Frontal cortex (tissue), 4 donors: Measurements from ENCODE around the gene FOXN3. TPM values are rescaled to one million over a fixed set of nuclear protein-coding genes. Genes with fewer than 3 reads are reported as not detected.

Experiments
- DNase-seq, 2 donors: peaks; one replicate each; pipeline ENCODE4 v3.0.0; 2012; ENCODE audit warnings: low spot score in 2 of 2
- FAIRE-seq: peaks from 2 replicates; lab custom pipeline; 2012; peaks lifted over from hg19 to GRCh38; lab: Jason Lieb, UNC
- total RNA-seq: library from RNA; depleted of rRNA; stranded (reverse); fragments of >200 nt; gene quantifications from one replicate; pipeline ENCODE4 v1.2.3, GENCODE V29; 2014
- donor health status: control.
- donor health status: control.
- donor health status: control.

The FOXN3 gene
- total RNA-seq, 1 donor from 2014 or later = 24.1 TPM

GRCh38 chr14:89293314-89293916 lies 123.6 kb downstream of the FOXN3 start:
- FAIRE-seq = no peak
- no peak for DNase-seq

GRCh38 chr14:89292579-89293313 lies 124.3 kb downstream of the FOXN3 start:
- no peak for FAIRE-seq

GRCh38 chr14:89291351-89291940 lies 125.6 kb downstream of the FOXN3 start:
- no peak for FAIRE-seq
- no peak for DNase-seq

More at GRCh38 chr14:89292579-89293313, 124.3 kb downstream of the FOXN3 start:
- no peak for DNase-seq

- FAIRE-seq = no peak
- DNase-seq = no peak
Observed at GRCh38 chr14:89290813-89291212, 126.2 kb downstream of the FOXN3 start.

- no peak for DNase-seq
- FAIRE-seq = no peak
Observed at GRCh38 chr14:89289477-89289876, 127.6 kb downstream of the FOXN3 start.

- no peak for FAIRE-seq
Observed at GRCh38 chr14:89288114-89288513, 128.9 kb downstream of the FOXN3 start.

GRCh38 chr14:89284333-89285058 lies 132.5 kb downstream of the FOXN3 start:
- FAIRE-seq (no peak), DNase-seq (no peak)

More at GRCh38 chr14:89288114-89288513, 128.9 kb downstream of the FOXN3 start:
- DNase-seq = no peak

GRCh38 chr14:89283327-89284060 lies 133.5 kb downstream of the FOXN3 start:
- DNase-seq (no peak), FAIRE-seq (no peak)

- no peak for FAIRE-seq
- DNase-seq = no peak
Observed at GRCh38 chr14:89282191-89282590, 134.8 kb downstream of the FOXN3 start.

- no peak for FAIRE-seq
- DNase-seq = no peak
Observed at GRCh38 chr14:89280600-89280999, 136.4 kb downstream of the FOXN3 start.

GRCh38 chr14:89279649-89280232 lies 137.3 kb downstream of the FOXN3 start:
- FAIRE-seq (no peak), DNase-seq (no peak)

- DNase-seq (no peak), FAIRE-seq (no peak)
Observed at GRCh38 chr14:89277203-89277602, 139.8 kb downstream of the FOXN3 start.

- FAIRE-seq (no peak), DNase-seq (no peak)
Observed at GRCh38 chr14:89276424-89276975, 140.5 kb downstream of the FOXN3 start.

GRCh38 chr14:89270439-89271227 lies 146.4 kb downstream of the FOXN3 start:
- DNase-seq = no peak
- no peak for FAIRE-seq

- no peak for FAIRE-seq
Observed at GRCh38 chr14:89269404-89269803, 147.6 kb downstream of the FOXN3 start.

GRCh38 chr14:89268514-89268913 lies 148.5 kb downstream of the FOXN3 start:
- FAIRE-seq = no peak
- DNase-seq = no peak

More at GRCh38 chr14:89269404-89269803, 147.6 kb downstream of the FOXN3 start:
- no peak for DNase-seq

GRCh38 chr14:89267656-89268055 lies 149.4 kb downstream of the FOXN3 start:
- FAIRE-seq (no peak), DNase-seq (no peak)

GRCh38 chr14:89267163-89267562 lies 149.9 kb downstream of the FOXN3 start:
- no peak for FAIRE-seq
- no peak for DNase-seq
